Measurements from ENCODE around the gene MAML2.
A peak's percentile ranks its signal among the peaks of the same experiment; 100 is the strongest.

Gene MAML2

DNA sequence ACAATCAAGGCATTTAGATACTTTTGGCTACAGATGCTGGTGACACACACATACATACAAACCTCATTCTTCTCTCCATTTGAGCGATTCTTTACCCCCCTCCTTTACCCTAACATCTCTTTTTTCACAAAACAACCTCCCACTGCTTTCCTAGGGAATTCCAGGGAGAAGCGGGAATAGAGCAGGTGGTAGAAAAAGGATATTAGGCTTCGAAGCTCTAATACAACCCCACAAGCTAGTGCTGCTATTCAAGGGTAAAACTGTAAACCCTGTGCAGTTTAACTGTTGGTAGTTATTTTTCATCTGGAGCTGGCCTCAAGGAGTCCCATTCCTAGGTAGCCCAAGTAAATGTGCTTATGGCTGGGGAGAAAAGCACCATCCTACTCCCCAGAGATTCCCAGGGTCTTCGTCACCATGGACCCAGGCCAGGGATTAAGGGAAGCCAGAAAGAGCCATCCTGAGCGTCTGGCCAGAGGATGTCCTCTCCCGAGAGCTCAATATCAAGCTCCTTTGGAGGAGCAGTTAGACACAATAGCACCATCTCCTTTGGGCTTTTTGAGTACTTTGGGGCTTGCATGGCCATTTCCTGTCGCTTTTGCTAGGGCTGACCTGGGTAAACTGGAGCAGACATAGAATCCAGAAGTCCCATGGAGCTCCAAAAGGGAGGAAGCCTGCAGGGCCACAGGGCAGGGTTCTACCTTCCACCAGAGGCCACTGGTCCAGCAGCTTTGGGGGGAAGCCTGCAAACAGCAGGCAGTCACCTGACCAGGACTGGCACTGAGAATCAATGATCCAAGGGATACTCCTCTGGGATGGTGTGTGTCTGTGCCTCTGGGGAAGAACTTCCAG is 3.1 kb downstream of the MAML2 start:
- DNase-seq (ENCODE audit: low read depth), result no peak

DNA sequence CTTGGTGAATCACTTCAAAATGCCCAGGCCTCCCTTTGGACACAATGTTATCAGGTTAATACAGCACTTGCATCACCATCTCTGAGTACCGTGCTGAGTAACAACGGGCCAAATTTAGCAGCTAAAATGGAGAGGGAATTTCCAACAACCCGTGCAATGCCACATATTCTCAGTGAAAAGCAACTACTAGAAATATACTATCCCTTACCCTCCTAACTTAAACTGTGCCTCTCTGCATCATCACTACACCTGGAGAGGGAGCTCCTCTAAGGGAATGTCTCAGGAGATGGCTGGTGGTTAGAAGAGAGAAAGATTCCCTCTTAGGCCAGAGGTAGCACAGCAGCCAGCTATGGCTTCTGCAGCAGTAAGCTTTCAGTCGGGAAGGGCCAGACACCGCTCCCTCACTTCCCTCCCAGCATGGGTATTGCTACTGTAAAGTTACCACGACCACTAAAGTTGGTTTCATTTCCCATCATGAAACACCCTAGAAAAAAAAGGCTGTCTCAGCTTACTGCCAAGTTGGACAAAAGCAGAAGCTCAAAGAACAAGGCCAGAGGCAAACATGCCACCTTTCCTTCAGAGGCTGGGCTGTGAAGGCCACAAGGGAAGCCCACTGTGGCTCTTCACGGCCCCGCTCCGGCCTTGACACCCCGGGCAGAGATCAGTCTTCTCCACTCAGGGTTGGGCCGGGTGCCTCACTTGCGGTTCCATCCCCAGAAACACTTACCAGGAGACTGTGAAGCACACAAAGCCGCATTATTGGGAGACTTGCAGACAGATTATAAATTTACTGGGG is 3.9 kb downstream of the MAML2 start:
- peak; percentile 47 for DNase-seq (ENCODE audit: low read depth)

DNA sequence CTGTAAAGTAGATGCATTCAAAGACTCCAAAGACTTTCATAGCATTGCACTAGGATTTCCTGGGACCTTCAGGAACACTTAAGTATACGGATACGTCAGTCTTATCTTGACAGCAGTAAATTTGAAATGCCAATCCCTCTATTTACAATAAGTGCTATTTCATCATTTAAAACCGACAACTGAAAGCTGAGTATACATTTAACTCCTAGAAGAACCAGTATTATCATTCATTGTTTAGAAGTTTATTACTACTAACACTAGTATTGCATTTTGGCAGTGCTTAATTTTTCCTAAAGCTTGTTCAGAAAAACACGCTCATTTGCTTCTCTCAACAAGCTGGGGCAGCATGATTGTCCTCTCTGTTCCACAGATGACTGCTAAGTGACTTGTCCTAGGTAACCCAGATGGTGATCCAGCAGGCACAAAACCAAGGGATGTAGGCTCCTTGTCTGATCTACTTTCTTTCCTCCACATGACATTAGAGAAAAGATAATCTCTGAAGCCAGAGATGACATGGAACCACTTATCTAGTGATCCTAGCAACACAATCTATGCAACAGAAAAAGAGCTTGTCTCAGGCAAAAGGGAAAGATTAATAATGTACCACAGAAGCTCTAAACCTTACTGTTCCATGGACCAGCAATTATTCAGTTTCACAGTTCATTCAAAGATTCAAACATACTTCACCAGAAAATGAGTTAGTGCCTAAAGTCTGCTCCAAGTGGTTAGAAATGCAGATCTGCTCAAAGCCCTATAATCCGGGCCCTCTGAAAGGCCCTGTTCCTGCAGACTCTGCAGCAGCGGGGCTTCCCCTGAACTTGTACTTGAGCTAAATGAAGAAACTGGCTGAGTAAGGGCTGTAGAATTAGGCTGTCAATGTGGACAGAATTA is 5.2 kb downstream of the MAML2 start:
- DNase-seq (ENCODE audit: low read depth), result peak; percentile 52

GRCh38 chr11:96335388-96335787 is 7.6 kb downstream of the MAML2 start:
- DNase-seq (ENCODE audit: low read depth), result no peak

GRCh38 chr11:96334219-96334618 is 8.8 kb downstream of the MAML2 start:
- no peak for DNase-seq (ENCODE audit: low read depth)

GRCh38 chr11:96333191-96333719 is 9.7 kb downstream of the MAML2 start:
- DNase-seq (ENCODE audit: low read depth), result no peak

GRCh38 chr11:96332126-96332771 is 10.7 kb downstream of the MAML2 start:
- DNase-seq (ENCODE audit: low read depth), result peak; percentile 44

DNA sequence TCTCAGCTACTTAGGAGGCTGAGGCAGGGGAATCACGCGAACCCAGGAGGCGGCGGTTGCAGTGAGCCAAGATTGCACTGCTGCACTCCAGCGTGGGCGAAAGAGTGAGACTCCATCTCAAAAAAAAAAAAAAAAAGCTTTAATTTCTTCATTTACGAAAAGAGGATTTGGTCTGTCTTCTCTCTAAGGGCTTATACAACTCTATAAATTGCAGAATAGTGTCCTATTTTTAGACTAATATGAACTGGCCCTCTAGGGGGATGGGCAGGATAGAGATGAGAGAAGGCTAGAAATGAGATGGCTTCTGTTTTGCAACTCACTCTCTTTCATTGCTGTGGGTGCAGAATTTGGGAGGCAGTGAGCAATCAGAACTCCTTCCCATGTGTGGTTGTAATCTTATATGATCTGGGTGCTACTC is 11.3 kb downstream of the MAML2 start:
- DNase-seq (ENCODE audit: low read depth), result peak; percentile 62

GRCh38 chr11:96330511-96330859 is 12.5 kb downstream of the MAML2 start:
- no peak for DNase-seq (ENCODE audit: low read depth)

GRCh38 chr11:96329855-96330510 is 13.0 kb downstream of the MAML2 start:
- no peak for DNase-seq (ENCODE audit: low read depth)

- no peak for DNase-seq (ENCODE audit: low read depth)
Observed at GRCh38 chr11:96329419-96329818, 13.6 kb downstream of the MAML2 start.

DNA sequence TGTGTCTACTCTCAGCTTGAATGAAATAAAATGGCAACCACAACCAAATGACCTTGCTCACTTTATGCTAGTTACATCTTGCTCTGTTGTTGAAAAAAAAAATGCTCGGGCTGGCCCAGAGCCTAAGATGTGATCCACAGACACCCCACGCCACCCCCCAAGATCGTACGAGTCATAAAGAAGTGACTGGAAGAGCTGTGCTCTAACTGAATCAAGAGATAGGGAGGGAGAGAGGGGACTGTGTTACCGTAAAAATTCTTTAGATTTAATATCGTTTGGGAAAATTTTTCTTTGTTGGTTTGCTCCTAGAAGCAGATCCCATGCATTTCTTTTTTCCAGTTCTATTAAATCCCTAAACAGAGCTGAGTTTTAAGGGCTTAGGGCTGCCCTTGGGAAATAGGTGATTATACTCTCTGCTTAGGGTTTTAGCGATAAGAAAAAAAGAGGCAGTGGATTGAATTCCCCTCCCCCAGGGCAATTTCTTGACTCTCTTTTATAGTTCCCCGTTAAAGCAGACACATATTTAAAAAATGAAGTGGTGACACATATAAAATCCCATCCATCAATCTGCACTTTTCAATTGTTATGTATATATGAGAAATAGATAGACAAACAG is 14.5 kb downstream of the MAML2 start:
- no peak for DNase-seq (ENCODE audit: low read depth)

DNA sequence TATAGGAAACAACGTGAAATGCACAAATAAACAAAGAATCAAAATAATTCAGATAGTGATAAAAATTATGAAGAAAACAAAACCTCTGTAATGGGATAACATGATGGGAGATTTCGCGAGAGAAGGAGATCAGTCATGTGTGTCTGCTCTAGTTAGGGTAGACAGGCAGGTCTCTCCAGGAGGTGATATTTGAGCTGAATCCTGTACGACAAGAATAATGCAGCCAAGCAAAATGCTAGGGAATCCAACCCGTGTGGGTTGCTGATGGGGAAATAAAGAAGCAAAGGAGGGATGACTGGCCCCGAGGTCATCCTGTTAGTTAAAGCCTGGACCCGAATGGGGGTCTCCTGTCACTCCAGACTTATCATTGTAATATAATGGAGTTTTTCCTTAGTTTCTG is 16.0 kb downstream of the MAML2 start:
- no peak for DNase-seq (ENCODE audit: low read depth)

DNA sequence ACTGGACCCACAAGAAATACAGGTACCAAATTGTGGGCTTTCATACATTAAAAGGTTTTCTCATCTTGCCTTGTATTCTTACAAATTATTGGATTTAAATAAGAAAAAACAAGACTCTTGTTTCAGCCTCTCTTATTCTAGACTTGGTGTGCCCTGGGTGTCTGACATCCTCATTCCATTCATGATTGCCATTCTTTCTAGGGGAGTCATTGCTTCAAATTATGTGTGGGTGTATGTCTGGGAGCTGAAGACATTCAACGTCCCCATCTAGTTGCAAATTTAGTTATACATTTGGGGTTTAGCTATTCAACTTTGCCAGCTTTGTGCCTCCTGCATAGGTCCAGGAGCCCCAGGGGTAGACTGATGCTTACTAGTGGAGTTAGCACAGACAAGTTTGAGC is 18.1 kb downstream of the MAML2 start:
- peak; percentile 54 for DNase-seq (ENCODE audit: low read depth)

DNA sequence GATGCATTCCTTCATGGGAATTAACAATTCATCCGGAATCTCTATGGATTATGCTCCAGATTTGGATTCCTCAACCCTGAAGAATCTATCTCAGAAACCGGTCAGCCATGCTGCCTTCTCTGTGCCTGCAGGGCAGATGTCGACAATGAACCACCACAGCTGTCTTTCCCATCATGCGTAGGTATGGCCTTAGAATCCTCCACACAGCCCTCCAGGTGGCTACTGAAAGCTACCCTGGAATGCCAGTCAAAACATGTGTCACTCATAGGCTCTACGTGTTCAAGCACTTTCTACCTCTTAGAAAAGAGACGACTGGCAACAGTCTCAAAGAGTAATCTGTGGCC is 19.4 kb downstream of the MAML2 start:
- no peak for DNase-seq (ENCODE audit: low read depth)

GRCh38 chr11:96322775-96323641 is 20.0 kb downstream of the MAML2 start:
- DNase-seq (ENCODE audit: low read depth), result no peak

- DNase-seq (ENCODE audit: low read depth), result no peak
Observed at GRCh38 chr11:96321091-96321490, 21.9 kb downstream of the MAML2 start.

- no peak for DNase-seq (ENCODE audit: low read depth)
Observed at GRCh38 chr11:96319898-96320656, 22.9 kb downstream of the MAML2 start.

DNA sequence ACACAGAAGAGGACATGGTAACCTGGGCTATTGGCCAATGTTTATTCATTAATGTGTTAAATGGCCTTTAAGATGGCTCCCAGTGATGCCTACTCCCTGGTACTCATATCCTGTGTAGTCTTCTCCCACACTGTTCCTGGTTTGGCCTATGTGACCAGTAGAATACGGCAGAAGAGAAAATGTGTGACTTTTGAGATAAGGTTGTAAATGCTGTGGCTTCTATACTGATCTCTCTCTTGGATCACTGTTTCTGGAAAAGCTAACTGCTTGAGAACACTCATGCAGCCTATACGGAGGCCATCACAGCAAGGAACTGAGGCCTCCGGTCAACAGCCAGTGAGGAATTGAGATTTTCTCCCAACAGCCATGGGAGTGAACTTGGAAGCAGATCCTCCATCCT is 24.1 kb downstream of the MAML2 start:
- DNase-seq (ENCODE audit: low read depth), result no peak
